Keratinocyte (primary cell): ENCODE results near the gene CREB5. TPM values are rescaled to one million over a fixed set of nuclear protein-coding genes. Genes with fewer than 3 reads are reported as not detected.

Source experiments
- DNase-seq: peaks from one replicate; pipeline ENCODE4 v3.0.0-alpha.2; 2011; ENCODE audit warnings: low read depth, missing footprints, low spot score
- FAIRE-seq: peaks from 2 replicates; lab custom pipeline; 2011; peaks lifted over from hg19 to GRCh38; lab: Jason Lieb, UNC
- H2AFZ ChIP-seq: 2 replicates; pipeline ENCODE4 v1.6.0; 2012; ENCODE audit warnings: low read length, control low read depth, inconsistent platforms; ENCODE audit not compliant: control insufficient read depth
- H3K27ac ChIP-seq: 2 replicates; pipeline ENCODE4 v1.5.1; 2011; ENCODE audit warnings: low read length; ENCODE audit not compliant: control insufficient read depth, insufficient read depth
- H3K27me3 ChIP-seq: 3 replicates; pipeline ENCODE4 v1.6.0; 2011; ENCODE audit warnings: low read length; ENCODE audit not compliant: control insufficient read depth, insufficient read depth; ENCODE audit errors: extremely low read depth
- H3K36me3 ChIP-seq, 2 experiments: 2 replicates in 1 of 2; 3 replicates in 1 of 2; pipeline ENCODE4 v1.5.1; 2011; ENCODE audit warnings: low read length in 2 of 2, mild to moderate bottlenecking in 1 of 2; ENCODE audit not compliant: control insufficient read depth in 2 of 2, insufficient read depth in 2 of 2; ENCODE audit errors: extremely low read depth in 1 of 2
- H3K4me1 ChIP-seq: 3 replicates; pipeline ENCODE4 v1.5.1; 2011; ENCODE audit warnings: low read length; ENCODE audit not compliant: control insufficient read depth, insufficient read depth; ENCODE audit errors: extremely low read depth
- H3K4me2 ChIP-seq: 3 replicates; pipeline ENCODE4 v1.6.0; 2011; ENCODE audit warnings: low read depth, low read length; ENCODE audit not compliant: control insufficient read depth, insufficient read depth; ENCODE audit errors: extremely low read depth
- H3K4me3 ChIP-seq, 3 experiments: fragments of 200-600 bp in 1 of 3; sonication (generic) in 1 of 3; 2 replicates in 2 of 3; 3 replicates in 1 of 3; pipeline ENCODE4 v1.5.1; 2011 to 2016; ENCODE audit warnings: low read length in 3 of 3, mild to moderate bottlenecking in 3 of 3, control low read depth in 2 of 3, inconsistent platforms in 1 of 3, low read depth in 1 of 3, mixed read lengths in 1 of 3, mixed run types in 1 of 3, moderate library complexity in 1 of 3; ENCODE audit not compliant: control insufficient read depth in 2 of 3, insufficient read depth in 2 of 3; ENCODE audit errors: extremely low read depth in 1 of 3
- H3K79me2 ChIP-seq: 2 replicates; pipeline ENCODE4 v1.6.0; 2012; ENCODE audit warnings: low read length; ENCODE audit not compliant: control insufficient read depth, insufficient read depth
- H3K9ac ChIP-seq: 3 replicates; pipeline ENCODE4 v1.6.0; 2011; ENCODE audit warnings: low read length; ENCODE audit not compliant: control insufficient read depth, insufficient read depth; ENCODE audit errors: extremely low read depth
- H3K9me1 ChIP-seq: 3 replicates; pipeline ENCODE4 v1.6.0; 2011; ENCODE audit warnings: low read length; ENCODE audit not compliant: control insufficient read depth, insufficient read depth; ENCODE audit errors: extremely low read depth
- H3K9me3 ChIP-seq: 2 replicates; pipeline ENCODE4 v1.5.1; 2012; ENCODE audit warnings: low read depth, low read length; ENCODE audit not compliant: control insufficient read depth
- H4K20me1 ChIP-seq: 3 replicates; pipeline ENCODE4 v1.6.0; 2011; ENCODE audit warnings: low read length; ENCODE audit not compliant: control insufficient read depth, insufficient read depth; ENCODE audit errors: extremely low read depth
- EZH2 ChIP-seq: IDR thresholded peaks from one replicate; pipeline ENCODE4 v1.6.1; 2012; ENCODE audit warnings: inconsistent platforms, mild to moderate bottlenecking, low read length, moderate library complexity
- dilution Hi-C: fragments of 300-500 bp; cut with MboI; formaldehyde crosslinking; loops from one replicate; pipeline ENCODE4 v1.7.0; 2020; ENCODE audit warnings: low sequenced_read_pairs; ENCODE audit not compliant: extremely low pct_ligation_motif_present
- polyA plus RNA-seq, 5 experiments: library from polyadenylated mRNA; depleted of rRNA in 3 of 5; stranded (reverse) in 3 of 5; stranded (forward) in 1 of 5; unstranded in 1 of 5; fragments of >200 nt; gene quantifications; 1 replicate in 1 of 5; 2 replicates in 3 of 5; 3 replicates in 1 of 5; pipeline versions ENCODE4 v1.2.1 to v1.2.3, GENCODE V29; 2011 to 2012; ENCODE audit warnings: missing spikeins in 2 of 5, low read depth in 1 of 5, low replicate concordance in 1 of 5
- TF ChIP-seq, protein P1 (sequence below), 3 experiments: IDR thresholded peaks in 1 of 3; conservative IDR thresholded peaks in 1 of 3; optimal IDR thresholded peaks in 1 of 3; 2 replicates in 2 of 3; 3 replicates in 1 of 3; pipeline versions ENCODE3 to v1.5.1; 2011; ENCODE audit warnings: low read length in 3 of 3, mild to moderate bottlenecking in 3 of 3, moderate library complexity in 2 of 3, control low read depth in 1 of 3, inconsistent platforms in 1 of 3; ENCODE audit not compliant: insufficient read depth in 2 of 3; ENCODE audit errors: extremely low read depth in 1 of 3

The CREB5 gene
- polyA plus RNA-seq, 1 donor (not counting 4 experiments of a cell fraction or from before 2014, with no cell fraction given), result 7.9 TPM

DNA sequence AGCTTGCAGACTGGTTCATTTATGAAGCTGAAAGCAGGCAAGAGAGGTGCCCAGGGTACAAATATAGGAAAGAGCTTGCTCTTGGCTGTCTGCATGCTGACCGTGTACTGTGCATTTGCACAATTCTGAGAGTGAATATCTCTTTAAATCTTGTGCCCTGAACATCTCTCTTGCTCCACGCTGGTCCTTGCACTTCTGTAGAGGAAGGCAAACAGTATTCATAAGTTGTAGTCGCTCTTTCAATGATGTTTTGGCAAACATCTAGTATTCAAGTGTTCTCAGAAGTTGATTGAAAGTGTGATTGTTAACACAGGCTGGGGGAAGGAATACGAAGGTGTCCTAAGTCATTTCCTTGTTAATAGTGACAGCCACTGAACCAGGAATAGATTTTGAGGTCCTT lies 332.6 kb downstream of the CREB5 start:
- no peak overlapping the region for H3K4me3 ChIP-seq
- DNase-seq (no peak), FAIRE-seq (no peak)
- no peaks in the 10 kb centered on the region for H4K20me1 ChIP-seq
- no peaks in the 10 kb centered on the region for H3K9me1 ChIP-seq
- H3K27ac ChIP-seq, result no peak overlapping the region
- peaks cover 23% of the 10 kb centered on the region for H3K4me1 ChIP-seq
- TF ChIP-seq, protein P1, sequence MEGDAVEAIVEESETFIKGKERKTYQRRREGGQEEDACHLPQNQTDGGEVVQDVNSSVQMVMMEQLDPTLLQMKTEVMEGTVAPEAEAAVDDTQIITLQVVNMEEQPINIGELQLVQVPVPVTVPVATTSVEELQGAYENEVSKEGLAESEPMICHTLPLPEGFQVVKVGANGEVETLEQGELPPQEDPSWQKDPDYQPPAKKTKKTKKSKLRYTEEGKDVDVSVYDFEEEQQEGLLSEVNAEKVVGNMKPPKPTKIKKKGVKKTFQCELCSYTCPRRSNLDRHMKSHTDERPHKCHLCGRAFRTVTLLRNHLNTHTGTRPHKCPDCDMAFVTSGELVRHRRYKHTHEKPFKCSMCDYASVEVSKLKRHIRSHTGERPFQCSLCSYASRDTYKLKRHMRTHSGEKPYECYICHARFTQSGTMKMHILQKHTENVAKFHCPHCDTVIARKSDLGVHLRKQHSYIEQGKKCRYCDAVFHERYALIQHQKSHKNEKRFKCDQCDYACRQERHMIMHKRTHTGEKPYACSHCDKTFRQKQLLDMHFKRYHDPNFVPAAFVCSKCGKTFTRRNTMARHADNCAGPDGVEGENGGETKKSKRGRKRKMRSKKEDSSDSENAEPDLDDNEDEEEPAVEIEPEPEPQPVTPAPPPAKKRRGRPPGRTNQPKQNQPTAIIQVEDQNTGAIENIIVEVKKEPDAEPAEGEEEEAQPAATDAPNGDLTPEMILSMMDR (optimal IDR thresholded peaks at IDR 0.05 in 1 of 3, IDR thresholded peaks at IDR 0.05 in 1 of 3, conservative IDR thresholded peaks at IDR 0.05 in 1 of 3; ENCODE audit: extremely low read depth in 1 of 3, insufficient read depth in 2 of 3, low read length in 3 of 3), result no peak
- no peak for TF ChIP-seq EZH2
- dilution Hi-C loops, result no loop called here
- no peaks in the 10 kb centered on the region for H3K79me2 ChIP-seq
- H3K36me3 ChIP-seq, result no peaks in the 10 kb centered on the region
- H3K9me3 ChIP-seq, result no peaks in the 10 kb centered on the region
- H3K4me2 ChIP-seq, result no peak overlapping the region
- H2AFZ ChIP-seq, result no peak overlapping the region
- no peaks in the 10 kb centered on the region for H3K27me3 ChIP-seq
- no peak overlapping the region for H3K9ac ChIP-seq

DNA sequence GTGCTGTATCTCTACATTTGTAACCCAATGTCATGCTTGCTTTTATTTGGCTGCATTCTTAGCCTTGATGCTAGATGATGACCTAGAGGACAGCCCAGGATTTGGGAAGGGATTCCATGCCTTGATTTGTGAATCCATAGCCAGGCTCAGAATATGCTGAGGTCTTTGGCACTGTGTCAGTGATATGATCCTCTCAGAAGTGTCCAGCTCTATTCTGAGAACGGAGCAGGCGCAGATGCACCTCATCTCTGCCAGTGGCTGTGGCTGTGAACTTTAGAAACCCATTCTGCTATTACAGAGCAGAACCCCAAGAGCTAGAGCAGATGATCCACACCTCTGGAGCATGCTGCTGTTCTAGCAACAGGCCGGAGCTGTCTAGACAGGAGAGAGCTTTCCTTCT lies 333.0 kb downstream of the CREB5 start:
- no peak for DNase-seq
- no peak for FAIRE-seq
- Histone ChIP-seq H3K79me2 (no peaks in the 10 kb centered on the region), H3K4me1 (peaks cover 23% of the 10 kb centered on the region), H3K4me3 (no peak overlapping the region), H3K9me1 (no peaks in the 10 kb centered on the region), H3K9me3 (no peaks in the 10 kb centered on the region), H3K27me3 (no peaks in the 10 kb centered on the region), H3K27ac (no peak overlapping the region), H2AFZ (no peak overlapping the region), H4K20me1 (no peaks in the 10 kb centered on the region), H3K36me3 (no peaks in the 10 kb centered on the region), H3K4me2 (no peak overlapping the region), H3K9ac (no peak overlapping the region)
- TF ChIP-seq EZH2, result no peak
- TF ChIP-seq, protein P1 (optimal IDR thresholded peaks at IDR 0.05 in 1 of 3, IDR thresholded peaks at IDR 0.05 in 1 of 3, conservative IDR thresholded peaks at IDR 0.05 in 1 of 3; ENCODE audit: extremely low read depth in 1 of 3, insufficient read depth in 2 of 3, low read length in 3 of 3), result no peak
- dilution Hi-C loops, result no loop called here
